Measurements from ENCODE around the gene MAST1.
"Not testable (repeated sequence)": the region's sequence is repeated elsewhere in the genome, so short reads cannot be mapped to it uniquely, and the experiment has no call there.

Gene MAST1

DNA sequence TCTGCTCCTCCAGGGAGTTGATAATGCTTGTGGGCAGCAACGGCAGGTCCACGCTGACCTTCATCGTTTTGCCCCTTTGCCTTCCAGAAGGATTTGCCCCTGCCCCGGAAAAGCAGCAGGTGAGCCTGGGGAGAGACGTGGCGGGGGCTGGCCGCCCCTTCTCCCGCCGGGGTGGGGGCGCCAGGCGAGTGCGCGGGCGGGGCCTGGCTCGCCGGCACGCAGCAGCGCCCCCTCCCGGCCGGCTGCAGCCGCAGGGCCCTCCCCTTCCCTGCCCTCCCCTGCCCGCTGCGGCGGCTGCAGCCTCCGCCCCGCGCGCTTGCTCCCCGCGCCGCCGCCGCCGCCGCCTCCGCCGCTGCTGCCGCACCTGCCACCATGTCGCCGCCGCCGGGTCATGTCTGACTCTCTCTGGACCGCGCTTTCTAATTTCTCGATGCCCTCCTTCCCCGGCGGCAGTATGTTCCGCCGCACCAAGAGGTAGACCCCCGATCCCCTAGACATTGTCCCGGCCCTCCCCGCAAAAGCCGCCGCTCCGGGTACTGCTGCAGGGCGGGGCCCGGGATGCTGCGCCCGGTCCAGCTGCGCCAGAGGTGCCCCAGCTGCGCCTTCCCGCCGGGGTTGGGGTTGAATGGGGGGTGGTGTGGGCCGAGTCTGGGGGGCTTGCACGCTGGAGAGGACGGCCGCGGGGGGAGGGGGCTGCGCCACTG is at the start of gene MAST1:
Gene MAST1 (plus strand): TSS at position 334 of the 704 bp plus-strand sequence. CDS start 58 bp downstream, at position 392.
- DNase-seq (ENCODE audit: low read depth in 2 of 2), result peak in 1 of 2 donors; percentile 54

DNA sequence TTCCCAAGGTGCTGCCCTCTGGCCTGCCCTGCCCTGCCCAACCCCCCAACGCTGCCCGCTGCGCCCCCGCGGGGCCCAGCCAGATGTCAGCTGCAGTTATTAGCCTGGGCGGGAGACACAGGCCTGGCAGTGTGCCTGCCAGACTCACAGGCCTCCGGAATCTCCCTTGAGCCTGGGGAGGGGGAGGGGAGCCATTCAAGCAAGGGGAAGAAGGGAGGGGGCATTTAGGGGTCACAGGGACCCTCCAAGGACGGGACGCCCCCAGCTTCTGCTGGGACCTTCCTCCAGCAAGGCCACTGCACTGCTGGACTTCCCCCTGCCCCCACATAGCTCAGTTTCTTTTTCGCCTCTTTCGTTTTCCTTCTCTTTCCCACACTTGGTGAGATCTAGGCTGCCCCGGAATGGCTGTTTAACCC is 49.6 kb upstream of the MAST1 start:
- peak in 1 of 2 donors; percentile 46 for DNase-seq (ENCODE audit: low read depth in 2 of 2)

DNA sequence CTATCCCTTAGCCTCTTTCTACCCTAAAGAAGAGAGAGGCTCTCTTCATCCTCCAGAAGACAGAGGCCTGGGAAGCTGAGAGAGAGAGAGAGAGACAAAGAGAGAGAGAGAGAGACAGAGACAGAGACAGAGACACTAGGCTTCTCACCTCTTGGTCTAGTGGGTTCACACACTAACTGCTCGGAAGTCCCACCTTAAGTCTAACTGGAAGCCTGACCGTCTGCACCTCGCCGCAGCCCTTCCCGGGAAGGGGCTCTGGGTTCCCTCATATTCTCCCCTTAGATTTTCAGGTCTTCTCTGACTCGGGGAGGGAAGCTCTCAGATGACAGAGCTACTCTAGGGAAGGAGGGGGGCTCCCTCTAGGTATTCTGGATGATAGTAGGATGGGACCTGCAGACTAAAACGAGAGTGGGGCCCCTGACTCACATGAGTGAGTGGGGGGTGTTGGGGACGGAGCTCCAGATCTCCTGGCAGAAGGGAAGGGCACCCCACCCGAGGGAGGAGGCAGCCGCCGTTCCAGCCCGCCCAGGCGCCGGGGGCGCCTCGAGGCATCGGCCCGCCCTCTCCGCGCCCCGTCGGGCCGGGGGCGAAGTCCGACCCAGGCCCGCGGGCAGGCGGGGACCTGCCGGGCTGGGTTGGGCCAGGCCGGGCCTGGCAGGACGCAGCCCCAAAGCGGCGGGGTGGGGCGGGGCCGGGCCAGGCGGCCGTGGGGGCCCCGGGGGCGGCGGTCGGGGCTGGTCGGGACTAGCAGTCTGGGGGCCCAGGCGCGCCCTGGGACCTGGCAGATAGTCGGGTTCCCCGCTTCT is 49.0 kb upstream of the MAST1 start:
- DNase-seq (ENCODE audit: low read depth in 2 of 2), result peak in 1 of 2 donors; percentile 31

DNA sequence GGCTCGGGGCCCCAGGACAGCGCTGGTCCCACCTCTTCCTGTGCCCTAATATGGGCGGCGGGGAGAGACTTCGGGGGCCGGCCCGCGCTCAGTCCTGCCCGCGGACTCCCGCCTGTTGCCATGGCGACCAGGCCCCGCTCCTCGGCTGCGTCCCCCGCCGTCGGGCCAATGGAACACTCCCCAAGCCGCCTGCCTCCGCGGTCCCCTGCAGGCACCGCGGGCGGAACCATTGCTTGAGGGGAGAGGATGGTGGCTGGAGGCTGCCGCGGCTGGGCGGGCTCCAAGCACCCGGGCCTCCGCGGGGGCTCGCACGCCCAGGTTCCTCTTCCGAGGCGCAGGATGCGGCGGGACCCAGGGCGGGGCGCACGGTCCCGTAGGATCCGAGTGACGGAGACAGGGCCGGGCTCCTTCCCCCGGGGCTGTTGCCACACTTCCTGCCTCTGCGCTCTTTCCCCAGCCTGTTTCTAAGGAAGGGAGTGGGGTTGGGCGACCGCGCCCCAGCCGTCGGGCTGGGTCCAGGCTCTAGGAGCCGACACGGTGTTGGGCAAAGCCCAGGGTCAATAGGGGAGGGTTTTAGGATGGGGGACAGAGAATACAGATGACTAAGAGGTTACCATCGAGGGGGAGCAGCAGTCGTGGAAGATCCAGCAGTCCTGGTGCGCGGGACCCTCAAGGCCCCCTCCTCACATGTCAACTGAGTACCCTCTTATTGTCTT is 48.3 kb upstream of the MAST1 start:
- DNase-seq (ENCODE audit: low read depth in 2 of 2), result peak; percentile 70 to 83

DNA sequence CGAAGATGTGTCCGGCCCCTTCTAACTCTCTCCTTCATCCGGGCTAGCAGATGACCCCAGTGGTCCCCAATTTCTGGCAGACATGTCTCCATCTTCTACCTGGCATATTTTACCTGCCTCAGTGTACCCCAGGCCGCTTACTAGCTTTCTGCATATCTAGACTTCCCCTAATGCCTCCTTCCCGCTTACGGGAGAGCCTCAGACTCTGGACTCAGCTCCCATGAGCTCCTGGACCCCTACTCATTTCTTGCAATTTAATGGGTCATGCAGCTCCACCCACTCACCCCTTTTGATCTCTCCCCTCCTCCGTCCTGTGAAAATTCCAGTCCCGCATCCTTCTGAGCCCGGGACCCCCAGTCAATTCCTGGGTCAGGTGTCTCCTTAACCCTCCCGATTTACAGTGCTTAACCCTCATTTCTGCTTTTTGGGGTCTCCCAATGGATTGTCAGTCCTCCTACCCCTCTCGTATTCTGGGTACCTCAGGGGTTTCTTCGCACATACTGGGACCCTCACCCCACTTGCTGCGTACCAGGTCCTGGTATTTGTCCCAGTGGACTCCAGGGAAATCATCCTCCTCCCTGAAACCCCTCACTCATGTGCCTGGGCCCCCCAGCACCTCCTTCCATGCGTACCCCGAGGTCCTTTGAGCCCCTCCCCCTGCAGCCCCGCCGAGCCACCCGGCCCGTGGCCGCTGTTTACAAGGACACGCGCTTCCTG is 47.5 kb upstream of the MAST1 start:
- no peak for DNase-seq (ENCODE audit: low read depth in 2 of 2)

DNA sequence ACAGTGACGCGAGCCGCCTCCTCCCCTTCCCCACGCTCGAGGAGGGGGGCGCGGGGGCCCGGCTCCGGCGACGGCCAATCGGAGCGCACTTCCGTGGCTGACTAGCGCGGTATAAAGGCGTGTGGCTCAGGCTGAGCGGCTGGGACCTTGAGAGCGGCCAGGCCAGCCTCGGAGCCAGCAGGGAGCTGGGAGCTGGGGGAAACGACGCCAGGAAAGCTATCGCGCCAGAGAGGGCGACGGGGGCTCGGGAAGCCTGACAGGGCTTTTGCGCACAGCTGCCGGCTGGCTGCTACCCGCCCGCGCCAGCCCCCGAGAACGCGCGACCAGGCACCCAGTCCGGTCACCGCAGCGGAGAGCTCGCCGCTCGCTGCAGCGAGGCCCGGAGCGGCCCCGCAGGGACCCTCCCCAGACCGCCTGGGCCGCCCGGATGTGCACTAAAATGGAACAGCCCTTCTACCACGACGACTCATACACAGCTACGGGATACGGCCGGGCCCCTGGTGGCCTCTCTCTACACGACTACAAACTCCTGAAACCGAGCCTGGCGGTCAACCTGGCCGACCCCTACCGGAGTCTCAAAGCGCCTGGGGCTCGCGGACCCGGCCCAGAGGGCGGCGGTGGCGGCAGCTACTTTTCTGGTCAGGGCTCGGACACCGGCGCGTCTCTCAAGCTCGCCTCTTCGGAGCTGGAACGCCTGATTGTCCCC is 46.8 kb upstream of the MAST1 start, which contains the start of gene JUNB:
Gene JUNB (plus strand): TSS at position 142 of the 706 bp plus-strand sequence. CDS start 286 bp downstream, at position 428.
- peak; percentile 95 to 98 for DNase-seq (ENCODE audit: low read depth in 2 of 2)

DNA sequence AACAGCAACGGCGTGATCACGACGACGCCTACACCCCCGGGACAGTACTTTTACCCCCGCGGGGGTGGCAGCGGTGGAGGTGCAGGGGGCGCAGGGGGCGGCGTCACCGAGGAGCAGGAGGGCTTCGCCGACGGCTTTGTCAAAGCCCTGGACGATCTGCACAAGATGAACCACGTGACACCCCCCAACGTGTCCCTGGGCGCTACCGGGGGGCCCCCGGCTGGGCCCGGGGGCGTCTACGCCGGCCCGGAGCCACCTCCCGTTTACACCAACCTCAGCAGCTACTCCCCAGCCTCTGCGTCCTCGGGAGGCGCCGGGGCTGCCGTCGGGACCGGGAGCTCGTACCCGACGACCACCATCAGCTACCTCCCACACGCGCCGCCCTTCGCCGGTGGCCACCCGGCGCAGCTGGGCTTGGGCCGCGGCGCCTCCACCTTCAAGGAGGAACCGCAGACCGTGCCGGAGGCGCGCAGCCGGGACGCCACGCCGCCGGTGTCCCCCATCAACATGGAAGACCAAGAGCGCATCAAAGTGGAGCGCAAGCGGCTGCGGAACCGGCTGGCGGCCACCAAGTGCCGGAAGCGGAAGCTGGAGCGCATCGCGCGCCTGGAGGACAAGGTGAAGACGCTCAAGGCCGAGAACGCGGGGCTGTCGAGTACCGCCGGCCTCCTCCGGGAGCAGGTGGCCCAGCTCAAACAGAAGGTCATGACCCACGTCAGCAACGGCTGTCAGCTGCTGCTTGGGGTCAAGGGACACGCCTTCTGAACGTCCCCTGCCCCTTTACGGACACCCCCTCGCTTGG is 46.1 kb upstream of the MAST1 start:
- DNase-seq (ENCODE audit: low read depth in 2 of 2), result peak; percentile 66 to 70

DNA sequence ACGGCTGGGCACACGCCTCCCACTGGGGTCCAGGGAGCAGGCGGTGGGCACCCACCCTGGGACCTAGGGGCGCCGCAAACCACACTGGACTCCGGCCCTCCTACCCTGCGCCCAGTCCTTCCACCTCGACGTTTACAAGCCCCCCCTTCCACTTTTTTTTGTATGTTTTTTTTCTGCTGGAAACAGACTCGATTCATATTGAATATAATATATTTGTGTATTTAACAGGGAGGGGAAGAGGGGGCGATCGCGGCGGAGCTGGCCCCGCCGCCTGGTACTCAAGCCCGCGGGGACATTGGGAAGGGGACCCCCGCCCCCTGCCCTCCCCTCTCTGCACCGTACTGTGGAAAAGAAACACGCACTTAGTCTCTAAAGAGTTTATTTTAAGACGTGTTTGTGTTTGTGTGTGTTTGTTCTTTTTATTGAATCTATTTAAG is 45.4 kb upstream of the MAST1 start:
- no peak for DNase-seq (ENCODE audit: low read depth in 2 of 2)

DNA sequence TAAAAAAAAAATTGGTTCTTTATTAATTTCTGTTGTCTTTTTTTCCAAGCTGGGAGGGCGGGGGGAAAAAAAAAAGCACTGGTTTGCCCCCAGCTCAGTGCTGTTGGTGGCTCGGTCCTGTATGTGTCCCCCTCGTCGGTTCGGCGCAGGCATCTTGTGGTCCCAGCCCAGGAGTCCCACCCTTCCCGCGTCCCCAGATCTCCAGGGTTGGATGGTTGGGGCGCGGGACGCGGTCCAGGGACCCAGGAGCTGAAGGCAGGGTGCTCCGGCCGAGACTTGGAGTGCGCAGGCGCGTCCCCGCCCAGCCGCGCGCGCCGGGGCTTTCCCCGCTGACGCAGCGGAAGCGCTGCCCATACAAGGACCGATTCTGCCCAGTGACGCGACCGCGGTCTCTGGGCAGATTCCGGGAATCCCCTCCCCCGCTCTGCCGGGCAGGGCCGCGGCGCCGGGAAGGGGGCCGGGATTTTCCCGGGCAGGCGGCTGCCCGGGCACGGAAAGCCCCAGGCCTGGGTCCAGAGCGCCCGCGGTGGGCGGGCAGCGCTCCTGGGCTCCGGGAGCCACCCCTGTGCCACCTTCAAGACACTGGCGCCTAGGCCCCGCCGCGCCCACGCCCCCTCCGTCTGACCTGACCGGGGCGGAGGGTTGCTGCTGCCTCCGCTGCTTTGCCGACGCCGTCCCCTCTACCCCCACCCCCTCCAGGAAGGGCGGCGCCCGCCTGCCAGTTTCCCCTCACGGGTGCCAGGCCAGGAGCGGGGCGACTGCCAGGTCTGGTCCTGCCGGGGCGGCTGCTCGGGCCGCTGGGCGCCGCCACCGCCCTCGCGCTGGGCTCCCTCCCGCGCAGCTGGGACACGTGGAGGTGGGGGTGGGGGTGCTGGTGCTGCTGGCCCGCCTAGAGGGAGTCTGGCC is 44.8 kb upstream of the MAST1 start:
- DNase-seq (ENCODE audit: low read depth in 2 of 2), result peak; percentile 92 to 96

DNA sequence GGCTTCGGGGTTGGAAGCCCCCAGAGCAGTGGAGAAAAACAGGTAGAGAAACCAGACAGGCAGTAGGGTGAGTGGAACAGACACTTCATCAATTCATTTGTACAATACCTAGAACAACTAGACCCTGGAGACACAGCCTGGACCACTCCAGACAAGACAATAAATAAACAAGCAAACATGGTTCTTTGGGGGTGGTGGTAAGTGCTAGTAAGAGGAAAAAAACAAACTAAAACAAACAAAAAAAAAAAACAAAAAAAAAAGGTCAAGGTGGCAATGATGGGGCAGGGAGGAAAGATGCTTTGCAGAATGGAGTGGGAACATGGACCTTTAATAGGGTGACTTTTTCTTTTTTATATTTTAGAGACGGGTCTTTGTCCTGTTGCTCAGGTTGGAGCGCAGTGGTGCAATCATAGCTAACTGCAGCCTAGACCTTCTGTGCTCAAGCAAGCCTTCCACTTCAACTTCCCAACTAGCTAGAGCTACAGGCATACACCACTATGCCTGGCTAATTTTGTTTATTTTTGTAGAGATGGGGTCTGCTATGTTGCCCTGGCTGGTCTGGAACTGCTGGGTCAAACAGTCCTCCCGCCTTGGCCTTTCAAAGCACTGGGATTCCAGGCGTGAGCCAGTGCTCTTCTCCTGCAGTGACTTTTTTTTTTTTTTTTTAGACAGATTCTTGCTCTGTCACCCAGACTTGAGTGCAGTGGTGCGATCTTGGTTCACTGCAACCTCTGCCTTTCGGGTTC is 43.9 kb upstream of the MAST1 start:
- no peak for DNase-seq (ENCODE audit: low read depth in 2 of 2)

DNA sequence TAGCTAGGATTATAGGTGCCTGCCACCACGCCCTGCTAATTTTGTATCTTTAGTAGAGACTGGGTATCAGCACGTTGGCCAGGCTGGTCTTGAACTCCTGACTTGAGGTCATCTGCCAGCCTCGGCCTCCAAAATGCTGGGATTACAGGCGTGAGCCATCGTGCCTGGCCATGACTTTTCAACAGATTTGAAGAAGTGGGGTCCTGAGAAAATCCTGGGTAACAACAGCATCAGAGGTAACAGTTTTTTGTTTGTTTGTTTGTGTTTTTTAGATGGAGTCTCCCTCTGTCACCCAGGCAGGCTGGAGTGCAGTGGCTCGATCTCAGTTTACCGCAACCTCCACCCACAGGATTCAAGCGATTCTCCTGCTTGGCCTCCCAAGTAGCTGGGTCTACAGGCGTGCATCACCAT is 43.3 kb upstream of the MAST1 start:
- DNase-seq (ENCODE audit: low read depth in 2 of 2), result no peak

DNA sequence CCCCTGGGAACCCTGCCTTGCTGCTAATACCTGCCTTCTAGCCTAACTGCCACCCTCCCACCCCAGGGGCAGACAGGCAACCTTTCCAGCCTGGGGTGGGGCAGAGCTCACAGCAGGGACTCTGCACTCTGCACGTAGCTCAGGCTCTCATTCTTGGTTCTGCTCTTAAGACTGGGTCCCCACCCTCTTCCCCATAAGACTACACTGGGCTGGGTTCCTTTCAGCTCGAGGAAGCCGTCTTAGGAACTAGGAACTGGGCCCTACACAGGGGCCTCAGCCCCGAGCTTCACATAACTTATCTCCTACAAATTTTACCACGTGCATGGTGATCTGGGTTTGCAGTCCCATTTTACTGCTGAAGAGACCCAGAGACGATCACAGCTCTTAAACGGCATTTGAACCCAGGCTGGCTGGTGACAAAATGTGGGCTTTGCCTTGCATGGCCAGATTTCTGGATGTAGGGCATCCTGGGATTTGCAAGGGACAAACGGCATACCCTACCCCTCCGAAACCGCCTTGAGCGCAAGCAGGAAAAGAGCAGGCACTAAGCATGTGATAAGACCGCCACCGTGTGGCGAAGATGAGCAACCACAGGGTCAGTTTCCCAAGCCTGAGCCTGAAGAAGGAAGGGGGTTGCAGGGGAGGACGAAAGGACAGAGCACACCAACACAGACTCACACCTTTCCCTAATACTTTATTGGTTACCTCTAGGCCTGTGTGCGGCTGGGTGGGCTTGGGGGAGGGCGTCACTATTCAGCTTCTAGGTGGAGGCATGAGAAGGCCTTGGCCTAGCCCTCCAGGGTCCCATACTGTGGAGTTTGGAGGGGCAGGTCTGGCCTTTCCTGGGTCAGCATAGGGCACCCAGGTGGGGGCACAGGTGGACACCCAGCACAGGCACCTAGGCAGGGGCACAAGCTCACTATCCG is 41.9 kb upstream of the MAST1 start:
- DNase-seq (ENCODE audit: low read depth in 2 of 2), result peak; percentile 64

DNA sequence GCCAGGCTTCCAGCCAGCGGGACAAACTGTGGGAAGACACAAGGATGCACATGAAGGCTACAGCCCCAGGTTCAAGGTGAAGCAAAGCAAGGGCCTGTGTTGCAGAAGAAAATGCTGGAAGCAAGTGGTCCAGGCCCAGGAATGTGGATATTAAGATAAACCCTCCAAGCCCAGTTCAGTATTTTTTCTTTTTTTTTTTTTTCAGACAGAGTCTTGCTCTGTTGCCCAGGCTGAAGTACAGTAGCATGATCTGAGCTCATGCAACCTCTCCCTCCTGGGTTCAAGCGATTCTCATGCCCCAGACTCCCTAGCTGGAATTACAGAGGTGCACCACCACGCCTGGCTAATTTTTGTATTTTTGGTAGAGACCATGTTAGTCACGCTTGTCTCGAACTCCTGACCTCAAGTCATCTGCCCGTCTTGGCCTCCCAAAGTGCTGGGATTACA is 41.2 kb upstream of the MAST1 start:
- DNase-seq (ENCODE audit: low read depth in 2 of 2), result no peak

DNA sequence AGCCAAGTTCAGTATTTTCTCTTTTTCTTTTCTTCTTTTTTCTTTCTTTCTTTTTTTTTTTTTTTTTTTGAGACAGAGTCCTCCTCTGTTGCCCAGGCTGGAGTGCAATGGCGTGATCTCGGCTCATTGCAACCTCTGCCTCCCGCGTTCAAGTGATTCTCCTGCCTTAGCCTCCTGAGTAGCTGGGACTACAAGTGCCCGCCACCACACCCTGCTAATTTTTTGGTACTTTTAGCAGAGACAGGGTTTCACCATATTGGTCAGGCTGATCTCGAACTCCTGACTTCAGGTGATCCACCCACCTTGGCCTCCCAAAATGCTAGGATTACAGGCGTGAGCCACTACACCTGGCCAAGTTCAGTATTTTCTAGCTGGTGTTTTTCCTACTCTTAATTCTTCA is 40.7 kb upstream of the MAST1 start:
- DNase-seq (ENCODE audit: low read depth in 2 of 2), result not testable (repeated sequence)

DNA sequence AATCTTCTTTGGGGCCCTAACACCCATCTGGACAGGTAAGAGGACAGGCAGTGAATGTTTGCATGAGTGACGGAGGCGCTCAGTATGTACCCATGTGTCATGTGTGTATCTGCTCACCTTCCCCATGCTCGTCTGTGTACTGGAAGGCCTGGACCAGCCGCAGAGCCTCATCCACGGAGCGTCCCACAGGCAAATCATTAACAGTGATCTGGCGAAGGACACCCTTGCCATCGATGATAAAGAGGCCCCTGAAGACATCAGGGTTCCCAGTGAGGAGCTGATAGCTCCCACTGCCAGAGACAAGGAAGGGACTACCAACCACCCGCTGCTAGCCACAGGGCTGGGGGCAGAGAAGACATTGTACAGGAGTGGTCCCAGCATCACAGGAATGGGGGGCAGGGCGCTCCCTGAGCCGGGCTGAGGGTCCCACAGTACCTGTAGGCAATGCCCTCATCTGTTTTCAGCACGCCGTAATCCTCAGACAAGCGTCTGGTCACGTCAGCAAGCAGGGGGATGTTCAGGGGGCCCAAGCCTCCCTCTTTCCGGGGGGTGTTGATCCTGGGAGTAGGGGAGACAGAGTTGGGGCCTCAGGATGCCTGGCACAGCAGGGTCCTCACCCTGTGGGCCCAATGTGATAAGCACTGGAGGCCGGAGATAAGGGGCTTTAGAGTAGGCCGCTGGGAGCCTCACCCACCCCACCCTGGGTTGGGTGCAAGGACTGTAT is 38.4 kb upstream of the MAST1 start:
- no peak for DNase-seq (ENCODE audit: low read depth in 2 of 2)

DNA sequence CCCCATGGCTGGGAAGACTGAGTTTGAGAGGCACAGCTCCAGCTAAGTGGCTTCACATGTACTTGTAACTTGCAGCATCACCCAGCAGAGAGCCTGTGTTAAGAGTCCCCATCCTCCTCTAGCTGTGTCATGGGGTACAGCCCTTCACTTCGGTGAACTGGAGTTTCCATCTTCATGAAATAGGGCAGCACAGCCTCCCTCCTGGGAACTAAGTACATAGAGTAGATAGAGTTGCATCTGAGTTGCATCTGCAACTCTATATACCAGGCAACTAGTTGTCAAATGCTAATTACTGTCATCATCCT is 37.9 kb upstream of the MAST1 start:
- no peak for DNase-seq (ENCODE audit: low read depth in 2 of 2)
